GM10248 (cell line): Measurements from ENCODE around the gene TM4SF20.

Source experiments
- CTCF ChIA-PET: fragments of 300-600 bp; sonication (Branson Sonifier 250); formaldehyde crosslinking; extraction: SDS; loops from one replicate; lab custom pipeline; 2021; ENCODE audit warnings: antibody characterized with exemption; lab: Yijun Ruan, JAX
- POLR2A ChIA-PET: fragments of 350-650 bp; sonication (Branson Sonifier 250); formaldehyde crosslinking; extraction: SDS; loops from one replicate; lab custom pipeline; 2020; ENCODE audit warnings: antibody characterized with exemption; lab: Yijun Ruan, JAX
- DNase-seq: peaks from one replicate; pipeline ENCODE4 v3.0.0; 2012; ENCODE audit errors: extremely low spot score
- CTCF ChIP-seq: IDR thresholded peaks from 2 replicates; pipeline ENCODE4 v1.5.1; 2012; ENCODE audit warnings: mild to moderate bottlenecking, low read depth; ENCODE audit errors: extremely low read depth, missing control alignments, control extremely low read depth

Gene TM4SF20

GRCh38 chr2:227317834-227318233, 61.3 kb downstream of the TM4SF20 start:
- ChIA-PET CTCF (no interaction called here), POLR2A (interaction anchor here (0.6 kb wide), 1 partner anchor 575 kb away, joined by 6 read pairs; no protein-coding TSS in a partner anchor)
- DNase-seq: no peak
- TF ChIP-seq CTCF: no peak

- TF ChIP-seq CTCF: no peak
- POLR2A ChIA-PET: no interaction called here
- CTCF ChIA-PET: interaction anchor here (1.3 kb wide), 1 partner anchor 17 kb away, joined by 3 read pairs; no protein-coding TSS in a partner anchor
- no peak for DNase-seq
These were observed 65.8 kb downstream of the TM4SF20 start for GRCh38 chr2:227313310-227313709.

DNA sequence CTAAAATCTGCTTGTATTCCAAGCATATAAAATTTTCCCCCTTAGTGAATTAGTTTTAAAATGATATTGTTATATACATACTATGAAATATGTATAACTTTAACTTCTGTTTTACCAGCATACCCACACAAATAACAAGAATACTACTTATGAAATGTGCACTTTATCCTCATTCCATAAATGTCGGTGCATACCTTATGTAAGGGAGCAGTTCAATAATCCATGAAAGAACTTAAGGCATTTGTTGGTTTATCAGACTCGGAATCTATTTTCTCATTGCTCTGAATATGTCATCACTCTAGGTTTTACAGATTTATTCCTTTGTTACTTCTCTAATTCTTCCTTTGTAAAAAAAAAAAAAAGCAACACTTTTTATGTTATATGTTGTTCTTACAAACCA, 66.5 kb downstream of the TM4SF20 start:
- no peak for DNase-seq
- ChIA-PET CTCF (no interaction called here), POLR2A (no interaction called here)
- TF ChIP-seq CTCF: no peak
